Keratinocyte (primary cell): Measurements from ENCODE around the gene NFASC. TPM values are rescaled to one million over a fixed set of nuclear protein-coding genes. Genes with fewer than 3 reads are reported as not detected.

ENCODE experiments used
- DNase-seq: peaks from one replicate; pipeline ENCODE4 v3.0.0-alpha.2; 2011; ENCODE audit warnings: low read depth, missing footprints, low spot score
- FAIRE-seq: peaks from 2 replicates; lab custom pipeline; 2011; peaks lifted over from hg19 to GRCh38; lab: Jason Lieb, UNC
- H2AFZ ChIP-seq: 2 replicates; pipeline ENCODE4 v1.6.0; 2012; ENCODE audit warnings: low read length, control low read depth, inconsistent platforms; ENCODE audit not compliant: control insufficient read depth
- H3K27ac ChIP-seq: 2 replicates; pipeline ENCODE4 v1.5.1; 2011; ENCODE audit warnings: low read length; ENCODE audit not compliant: control insufficient read depth, insufficient read depth
- H3K27me3 ChIP-seq: 3 replicates; pipeline ENCODE4 v1.6.0; 2011; ENCODE audit warnings: low read length; ENCODE audit not compliant: control insufficient read depth, insufficient read depth; ENCODE audit errors: extremely low read depth
- H3K36me3 ChIP-seq, 2 experiments: 2 replicates in 1 of 2; 3 replicates in 1 of 2; pipeline ENCODE4 v1.5.1; 2011; ENCODE audit warnings: low read length in 2 of 2, mild to moderate bottlenecking in 1 of 2; ENCODE audit not compliant: control insufficient read depth in 2 of 2, insufficient read depth in 2 of 2; ENCODE audit errors: extremely low read depth in 1 of 2
- H3K4me1 ChIP-seq: 3 replicates; pipeline ENCODE4 v1.5.1; 2011; ENCODE audit warnings: low read length; ENCODE audit not compliant: control insufficient read depth, insufficient read depth; ENCODE audit errors: extremely low read depth
- H3K4me2 ChIP-seq: 3 replicates; pipeline ENCODE4 v1.6.0; 2011; ENCODE audit warnings: low read depth, low read length; ENCODE audit not compliant: control insufficient read depth, insufficient read depth; ENCODE audit errors: extremely low read depth
- H3K4me3 ChIP-seq, 3 experiments: fragments of 200-600 bp in 1 of 3; sonication (generic) in 1 of 3; 2 replicates in 2 of 3; 3 replicates in 1 of 3; pipeline ENCODE4 v1.5.1; 2011 to 2016; ENCODE audit warnings: low read length in 3 of 3, mild to moderate bottlenecking in 3 of 3, control low read depth in 2 of 3, inconsistent platforms in 1 of 3, low read depth in 1 of 3, mixed read lengths in 1 of 3, mixed run types in 1 of 3, moderate library complexity in 1 of 3; ENCODE audit not compliant: control insufficient read depth in 2 of 3, insufficient read depth in 2 of 3; ENCODE audit errors: extremely low read depth in 1 of 3
- H3K79me2 ChIP-seq: 2 replicates; pipeline ENCODE4 v1.6.0; 2012; ENCODE audit warnings: low read length; ENCODE audit not compliant: control insufficient read depth, insufficient read depth
- H3K9ac ChIP-seq: 3 replicates; pipeline ENCODE4 v1.6.0; 2011; ENCODE audit warnings: low read length; ENCODE audit not compliant: control insufficient read depth, insufficient read depth; ENCODE audit errors: extremely low read depth
- H3K9me1 ChIP-seq: 3 replicates; pipeline ENCODE4 v1.6.0; 2011; ENCODE audit warnings: low read length; ENCODE audit not compliant: control insufficient read depth, insufficient read depth; ENCODE audit errors: extremely low read depth
- H3K9me3 ChIP-seq: 2 replicates; pipeline ENCODE4 v1.5.1; 2012; ENCODE audit warnings: low read depth, low read length; ENCODE audit not compliant: control insufficient read depth
- H4K20me1 ChIP-seq: 3 replicates; pipeline ENCODE4 v1.6.0; 2011; ENCODE audit warnings: low read length; ENCODE audit not compliant: control insufficient read depth, insufficient read depth; ENCODE audit errors: extremely low read depth
- EZH2 ChIP-seq: IDR thresholded peaks from one replicate; pipeline ENCODE4 v1.6.1; 2012; ENCODE audit warnings: inconsistent platforms, mild to moderate bottlenecking, low read length, moderate library complexity
- dilution Hi-C: fragments of 300-500 bp; cut with MboI; formaldehyde crosslinking; loops from one replicate; pipeline ENCODE4 v1.7.0; 2020; ENCODE audit warnings: low sequenced_read_pairs; ENCODE audit not compliant: extremely low pct_ligation_motif_present
- polyA plus RNA-seq, 5 experiments: library from polyadenylated mRNA; depleted of rRNA in 3 of 5; stranded (reverse) in 3 of 5; stranded (forward) in 1 of 5; unstranded in 1 of 5; fragments of >200 nt; gene quantifications; 1 replicate in 1 of 5; 2 replicates in 3 of 5; 3 replicates in 1 of 5; pipeline versions ENCODE4 v1.2.1 to v1.2.3, GENCODE V29; 2011 to 2012; ENCODE audit warnings: missing spikeins in 2 of 5, low read depth in 1 of 5, low replicate concordance in 1 of 5
- TF ChIP-seq, protein P1 (sequence below), 3 experiments: IDR thresholded peaks in 1 of 3; conservative IDR thresholded peaks in 1 of 3; optimal IDR thresholded peaks in 1 of 3; 2 replicates in 2 of 3; 3 replicates in 1 of 3; pipeline versions ENCODE3 to v1.5.1; 2011; ENCODE audit warnings: low read length in 3 of 3, mild to moderate bottlenecking in 3 of 3, moderate library complexity in 2 of 3, control low read depth in 1 of 3, inconsistent platforms in 1 of 3; ENCODE audit not compliant: insufficient read depth in 2 of 3; ENCODE audit errors: extremely low read depth in 1 of 3

Gene NFASC
- polyA plus RNA-seq, 1 donor (not counting 4 experiments of a cell fraction or from before 2014, with no cell fraction given) = 4.3 TPM

DNA sequence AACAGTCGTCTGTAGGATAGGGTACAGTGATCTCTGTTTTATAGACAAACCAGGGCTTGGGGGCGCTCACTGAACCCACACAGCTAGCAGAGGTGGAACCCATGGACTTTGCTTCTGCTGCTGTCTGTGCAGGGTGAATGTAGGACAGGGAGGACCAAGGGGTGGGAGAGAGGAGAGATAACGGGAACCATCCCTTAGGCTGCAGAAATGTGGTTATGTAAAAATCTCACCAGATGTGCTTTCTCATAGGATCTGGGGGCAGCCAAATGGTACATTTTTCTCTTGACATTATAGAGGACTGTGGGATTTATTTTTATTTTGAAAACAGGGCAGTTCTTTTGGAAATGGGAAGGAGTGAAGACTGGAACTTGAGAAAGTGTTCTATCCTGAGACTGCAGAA is 8.7 kb downstream of the NFASC start:
- Histone ChIP-seq H3K4me2 (no peak overlapping the region), H3K27ac (no peak overlapping the region), H3K36me3 (no peaks in the 10 kb centered on the region), H3K79me2 (no peaks in the 10 kb centered on the region), H3K27me3 (peaks cover 18% of the 10 kb centered on the region), H2AFZ (no peak overlapping the region), H3K9me1 (no peaks in the 10 kb centered on the region), H3K9ac (no peak overlapping the region), H3K4me1 (no peaks in the 10 kb centered on the region), H3K9me3 (no peaks in the 10 kb centered on the region), H3K4me3 (no peak overlapping the region), H4K20me1 (no peaks in the 10 kb centered on the region)
- FAIRE-seq (no peak), DNase-seq (no peak)
- TF ChIP-seq, protein P1, sequence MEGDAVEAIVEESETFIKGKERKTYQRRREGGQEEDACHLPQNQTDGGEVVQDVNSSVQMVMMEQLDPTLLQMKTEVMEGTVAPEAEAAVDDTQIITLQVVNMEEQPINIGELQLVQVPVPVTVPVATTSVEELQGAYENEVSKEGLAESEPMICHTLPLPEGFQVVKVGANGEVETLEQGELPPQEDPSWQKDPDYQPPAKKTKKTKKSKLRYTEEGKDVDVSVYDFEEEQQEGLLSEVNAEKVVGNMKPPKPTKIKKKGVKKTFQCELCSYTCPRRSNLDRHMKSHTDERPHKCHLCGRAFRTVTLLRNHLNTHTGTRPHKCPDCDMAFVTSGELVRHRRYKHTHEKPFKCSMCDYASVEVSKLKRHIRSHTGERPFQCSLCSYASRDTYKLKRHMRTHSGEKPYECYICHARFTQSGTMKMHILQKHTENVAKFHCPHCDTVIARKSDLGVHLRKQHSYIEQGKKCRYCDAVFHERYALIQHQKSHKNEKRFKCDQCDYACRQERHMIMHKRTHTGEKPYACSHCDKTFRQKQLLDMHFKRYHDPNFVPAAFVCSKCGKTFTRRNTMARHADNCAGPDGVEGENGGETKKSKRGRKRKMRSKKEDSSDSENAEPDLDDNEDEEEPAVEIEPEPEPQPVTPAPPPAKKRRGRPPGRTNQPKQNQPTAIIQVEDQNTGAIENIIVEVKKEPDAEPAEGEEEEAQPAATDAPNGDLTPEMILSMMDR (optimal IDR thresholded peaks at IDR 0.05 in 1 of 3, IDR thresholded peaks at IDR 0.05 in 1 of 3, conservative IDR thresholded peaks at IDR 0.05 in 1 of 3; ENCODE audit: extremely low read depth in 1 of 3, insufficient read depth in 2 of 3, low read length in 3 of 3) = no peak
- TF ChIP-seq EZH2 = no peak
- dilution Hi-C loops = no loop called here

DNA sequence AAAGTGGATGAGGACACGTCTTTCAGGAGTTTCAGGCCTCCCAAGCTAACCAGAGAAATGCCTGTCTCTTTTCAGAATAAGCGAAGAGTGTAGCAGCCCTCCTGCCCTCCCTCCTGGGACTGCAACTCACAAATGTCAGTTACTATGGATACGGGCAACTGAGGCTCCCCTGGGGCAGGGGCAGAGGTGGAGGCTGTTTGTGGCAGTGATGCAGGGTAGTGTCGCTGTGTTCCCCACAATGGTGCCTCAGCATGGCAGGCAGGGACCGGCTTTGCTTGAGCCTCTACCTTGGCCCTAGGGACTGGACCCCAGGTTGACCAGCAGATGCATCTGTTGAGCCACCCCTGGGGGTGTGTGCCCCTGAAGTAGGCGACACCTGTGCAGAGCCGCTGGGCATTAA is 10.2 kb downstream of the NFASC start:
- Histone ChIP-seq H3K9me3 (no peaks in the 10 kb centered on the region), H3K4me1 (peaks cover 2% of the 10 kb centered on the region), H3K27ac (no peak overlapping the region), H2AFZ (no peak overlapping the region), H3K36me3 (no peaks in the 10 kb centered on the region), H3K9me1 (no peaks in the 10 kb centered on the region), H3K4me2 (no peak overlapping the region), H3K27me3 (peaks cover 18% of the 10 kb centered on the region), H3K4me3 (no peak overlapping the region), H3K9ac (no peak overlapping the region), H4K20me1 (no peaks in the 10 kb centered on the region), H3K79me2 (no peaks in the 10 kb centered on the region)
- DNase-seq (no peak), FAIRE-seq (no peak)
- TF ChIP-seq, protein P1 (optimal IDR thresholded peaks at IDR 0.05 in 1 of 3, IDR thresholded peaks at IDR 0.05 in 1 of 3, conservative IDR thresholded peaks at IDR 0.05 in 1 of 3; ENCODE audit: extremely low read depth in 1 of 3, insufficient read depth in 2 of 3, low read length in 3 of 3) = no peak
- TF ChIP-seq EZH2 = no peak
- dilution Hi-C loops = no loop called here
